Measurements from ENCODE around the gene MRGPRD. TPM values are rescaled to one million over a fixed set of nuclear protein-coding genes. Genes with fewer than 3 reads are reported as not detected.

Gene MRGPRD
- total and polyA plus RNA-seq, 2 of the 8 experiments (the other 6 are each of a cell fraction or from before 2014, with no cell fraction given): not detected

GRCh38 chr11:68932933-68933577 is 47.7 kb downstream of the MRGPRD start:
- CTCF ChIA-PET (ENCODE audit: partially characterized antibody): interaction anchor here (0.7 to 2.6 kb wide), 5 partner anchors 15 to 122 kb away, joined by 3 to 6 read pairs (median 3); no protein-coding TSS in a partner anchor

More at GRCh38 chr11:68932933-68933577, 47.7 kb downstream of the MRGPRD start:
- Histone ChIP-seq H3K4ac (replicated peaks; ENCODE audit: insufficient read length, low read depth, low read length) (no peak overlapping the region), H3K18ac (ENCODE audit: extremely low read depth, low read length) (no peak overlapping the region), H3K4me2 (ENCODE audit: insufficient read depth in 1 of 2, low read depth in 2 of 2, low read length in 2 of 2) (no peak overlapping the region), H3K9ac (replicated peaks in 1 of 4; ENCODE audit: extremely low read depth in 1 of 4, low read depth in 3 of 4, low read length in 3 of 4) (no peak overlapping the region), H2BK20ac (ENCODE audit: low read length) (no peak overlapping the region), H3K27ac (ENCODE audit: low read depth, low read length) (no peak overlapping the region), H4K91ac (replicated peaks; ENCODE audit: insufficient read length, low read length) (no peak overlapping the region), H2AFZ (ENCODE audit: low read length) (no peak overlapping the region), H3K56ac (replicated peaks; ENCODE audit: insufficient read length, low read depth, low read length) (no peak overlapping the region), H4K20me1 (replicated peaks in 1 of 2; ENCODE audit: control insufficient read depth in 1 of 2, insufficient read depth in 2 of 2, low read length in 2 of 2) (peaks cover 3 to 7% of the 10 kb centered on the region in 2 experiments), H2BK120ac (replicated peaks; ENCODE audit: low read depth, low read length) (no peak overlapping the region), H2BK12ac (ENCODE audit: low read depth, low read length) (no peak overlapping the region), H4K8ac (ENCODE audit: extremely low read depth, insufficient read depth, low read length) (no peak overlapping the region), H3K36me3 (ENCODE audit: control insufficient read depth in 2 of 4, insufficient read depth in 4 of 4, low read length in 3 of 4) (peaks cover 3 to 26% (median 17%) of the 10 kb centered on the region in 4 experiments; a peak in 7 of 8 replicates), H3K4me3 (ENCODE audit: extremely low read depth in 1 of 4, insufficient read depth in 2 of 4, low read depth in 3 of 4, low read length in 4 of 4) (no peak overlapping the region), H4K5ac (ENCODE audit: insufficient read length, low read depth, low read length) (no peak overlapping the region), H2BK5ac (ENCODE audit: low read depth, low read length) (no peak overlapping the region), H2AK5ac (ENCODE audit: low read depth, low read length) (no peak overlapping the region), H3K79me2 (ENCODE audit: control insufficient read depth in 1 of 2, insufficient read depth in 2 of 2, low read length in 2 of 2) (no peaks in the 10 kb centered on the region), H3K9me3 (ENCODE audit: insufficient read depth in 2 of 2, low read depth in 1 of 2, low read length in 1 of 2) (no peaks in the 10 kb centered on the region), H3K23me2 (ENCODE audit: low read depth, low read length) (no peaks in the 10 kb centered on the region), H3K4me1 (replicated peaks in 1 of 4; ENCODE audit: control insufficient read depth in 3 of 4, insufficient read depth in 4 of 4, low read length in 3 of 4) (no peaks in the 10 kb centered on the region), H3K14ac (ENCODE audit: insufficient read length) (no peak overlapping the region), H3K79me1 (ENCODE audit: low read depth, low read length) (no peaks in the 10 kb centered on the region; the same call in 1 of the 2 replicates), H2BK15ac (ENCODE audit: low read length) (no peak overlapping the region), H3K27me3 (replicated peaks in 1 of 4; ENCODE audit: control insufficient read depth in 3 of 4, extremely low read depth in 1 of 4, insufficient read depth in 3 of 4, low read length in 3 of 4) (no peaks in the 10 kb centered on the region), H3K23ac (ENCODE audit: insufficient read length) (no peak overlapping the region)
- no peak for FAIRE-seq
- no peak for TF ChIP-seq RXRA (IDR thresholded peaks at IDR 0.05; ENCODE audit: insufficient read depth, low read depth, low read length)
- 96% methylated on average over 23 of the region's 24 CpGs; no CpG with 5 or more reads in 1 of the 2 experiments for WGBS, 2 experiments (ENCODE audit: extremely low coverage in 1 of 2, insufficient coverage in 1 of 2, insufficient read length in 1 of 2, insufficient replicate concordance in 2 of 2, low coverage in 1 of 2, low lambda C conversion rate in 2 of 2, missing lambda C conversion rate in 1 of 2)
- POLR2A ChIA-PET (ENCODE audit: partially characterized antibody): interaction anchor here (1.3 to 1.4 kb wide), 2 partner anchors 9 to 30 kb away, joined by 3 to 5 read pairs; partner anchors contain the start of gene MRPL21
- no peak for DNase-seq (ENCODE audit: low read depth in 1 of 2, low spot score in 2 of 2)

Data from H1 (cell line).